HCT116 (cell line): ENCODE data around the gene BNC2. TPM values are rescaled to one million over a fixed set of nuclear protein-coding genes. Genes with fewer than 3 reads are reported as not detected.

Experiments
- ATAC-seq: fragments of 200-7000 bp; cut with Tn5 transposase; 2 replicates; pipeline ENCODE4 v1.9.1; 2020; ENCODE audit warnings: mild to moderate bottlenecking, moderate library complexity
- BruUV-seq: library from RNA; stranded (reverse); fragments of 400-500 nt; replicated peaks from 2 replicates; lab custom pipeline; 2021; lab: Mats Ljungman, UMichigan
- CTCF ChIA-PET: fragments of 300-600 bp; sonication (Branson Sonifier 250); formaldehyde crosslinking; loops from one replicate; lab custom pipeline; 2021; ENCODE audit warnings: antibody characterized with exemption; lab: Charles Lee
- POLR2A ChIA-PET: fragments of 300-600, 350-600 bp; sonication (Branson Sonifier 250); formaldehyde crosslinking; loops from one replicate; lab custom pipeline; 2021; ENCODE audit warnings: antibody characterized with exemption; lab: Charles Lee
- RAD21 ChIA-PET, 2 experiments: fragments of 300-600 bp; sonication (Branson Sonifier 250); formaldehyde crosslinking; loops; one replicate each; lab custom pipeline; 2023; ENCODE audit warnings: low total read pairs in 2 of 2; ENCODE audit not compliant: uncharacterized antibody in 2 of 2, unreplicated experiment in 2 of 2, low non-redundant PET in 1 of 2; lab: Charles Lee
- DNase-seq: peaks from one replicate; pipeline ENCODE4 v3.0.0-alpha.2; 2010; ENCODE audit warnings: low read depth, low spot score
- H2AFZ ChIP-seq: fragments of 200-600 bp; shearing (Covaris generic), sonication (generic); 2 replicates; pipeline ENCODE4 v1.6.1; 2017; ENCODE audit warnings: low read depth, mixed run types, mixed read lengths, antibody characterized with exemption, low read length; ENCODE audit not compliant: poor library complexity, severe bottlenecking
- H3K27ac ChIP-seq: 2 replicates; pipeline ENCODE4 v1.5.1; 2012; ENCODE audit warnings: low read depth, low read length
- H3K27me3 ChIP-seq: fragments of 200-600 bp; sonication (generic); 2 replicates; pipeline ENCODE4 v1.6.1; 2016; ENCODE audit warnings: mixed run types, low read length, mixed read lengths; ENCODE audit not compliant: insufficient read depth
- H3K36me3 ChIP-seq, 2 experiments: fragments of 200-500 bp in 1 of 2; fragments of 200-600 bp in 1 of 2; sonication (Bioruptor generic) in 1 of 2; sonication (generic) in 1 of 2; 2 replicates each; pipeline versions ENCODE4 v1.5.1 to v1.6.1; 2014 to 2016; ENCODE audit warnings: low read length in 2 of 2, inconsistent platforms in 1 of 2, mixed read lengths in 1 of 2, mixed run types in 1 of 2; ENCODE audit not compliant: insufficient read depth in 2 of 2, control insufficient read depth in 1 of 2
- H3K4me1 ChIP-seq, 2 experiments: fragments of 200-600 bp in 1 of 2; sonication (generic) in 1 of 2; 2 replicates each; pipeline versions ENCODE4 v1.5.1 to v1.6.1; 2012 to 2017; ENCODE audit warnings: low read length in 2 of 2, inconsistent platforms in 1 of 2, mild to moderate bottlenecking in 1 of 2, mixed read lengths in 1 of 2, mixed run types in 1 of 2, moderate library complexity in 1 of 2; ENCODE audit not compliant: insufficient read depth in 2 of 2, control insufficient read depth in 1 of 2
- H3K4me2 ChIP-seq: fragments of 200-600 bp; sonication (generic); 2 replicates; pipeline ENCODE4 v1.6.1; 2017; ENCODE audit warnings: mixed run types, low read length, mixed read lengths
- H3K4me3 ChIP-seq, 2 experiments: fragments of 200-600 bp in 1 of 2; sonication (generic) in 1 of 2; replicated peaks in 1 of 2; 2 replicates each; pipeline ENCODE4 v1.5.1; 2011 to 2016; ENCODE audit warnings: low read length in 2 of 2, control low read depth in 1 of 2, low read depth in 1 of 2, mild to moderate bottlenecking in 1 of 2, mixed read lengths in 1 of 2, mixed run types in 1 of 2
- H3K79me2 ChIP-seq: fragments of 200-600 bp; sonication (generic); 2 replicates; pipeline ENCODE4 v1.6.1; 2017; ENCODE audit warnings: mild to moderate bottlenecking, mixed run types, low read length, moderate library complexity, mixed read lengths; ENCODE audit not compliant: insufficient read depth
- H3K9ac ChIP-seq: fragments of 200-600 bp; sonication (generic); 2 replicates; pipeline ENCODE4 v1.6.1; 2016; ENCODE audit warnings: low read length, mixed read lengths
- H3K9me2 ChIP-seq: fragments of 200-600 bp; sonication (generic), shearing (Covaris generic); 2 replicates; pipeline ENCODE4 v1.6.1; 2017; ENCODE audit warnings: mixed run types, mild to moderate bottlenecking, moderate library complexity; ENCODE audit not compliant: insufficient read depth
- H3K9me3 ChIP-seq, 2 experiments: fragments of 200-500 bp in 1 of 2; fragments of 200-600 bp in 1 of 2; sonication (Bioruptor generic) in 1 of 2; sonication (generic) in 1 of 2; 2 replicates each; pipeline ENCODE4 v1.6.1; 2014 to 2017; ENCODE audit warnings: low read length in 2 of 2, mixed read lengths in 2 of 2, inconsistent platforms in 1 of 2, low read depth in 1 of 2, mild to moderate bottlenecking in 1 of 2, mixed run types in 1 of 2, moderate library complexity in 1 of 2; ENCODE audit not compliant: control insufficient read depth in 1 of 2, insufficient read depth in 1 of 2
- H4K20me1 ChIP-seq: fragments of 200-600 bp; sonication (generic), shearing (Covaris generic); 2 replicates; pipeline ENCODE4 v1.6.1; 2017; ENCODE audit warnings: mixed run types, mild to moderate bottlenecking, moderate library complexity; ENCODE audit not compliant: insufficient read depth
- CBX3 ChIP-seq: IDR thresholded peaks from 2 replicates; pipeline ENCODE4 v1.6.1; 2012; ENCODE audit warnings: low read depth
- CEBPB ChIP-seq: IDR thresholded peaks from 2 replicates; pipeline ENCODE4 v1.6.1; 2012; ENCODE audit warnings: low read depth
- CTCF ChIP-seq, 3 experiments: fragments of 200-600 bp in 1 of 3; sonication (generic) in 1 of 3; IDR thresholded peaks in 2 of 3; conservative IDR thresholded peaks in 1 of 3; 2 replicates each; pipeline ENCODE4 v1.5.1; 2012 to 2017; ENCODE audit warnings: low read depth in 2 of 3, low read length in 2 of 3, antibody characterized with exemption in 1 of 3, borderline replicate concordance in 1 of 3, control low read depth in 1 of 3, mild to moderate bottlenecking in 1 of 3, mixed read lengths in 1 of 3, mixed run types in 1 of 3, moderate library complexity in 1 of 3; ENCODE audit not compliant: insufficient read depth in 1 of 3
- EGR1 ChIP-seq: IDR thresholded peaks from 2 replicates; pipeline ENCODE4 v1.6.1; 2012; ENCODE audit warnings: low read depth
- EZH2 ChIP-seq: fragments of 200-600 bp; sonication (generic); IDR thresholded peaks from 2 replicates; pipeline ENCODE4 v1.6.1; 2017; ENCODE audit warnings: antibody characterized with exemption, mixed run types
- FOSL1 ChIP-seq: IDR thresholded peaks from 2 replicates; pipeline ENCODE4 v1.6.1; 2012; ENCODE audit warnings: low read depth
- JUND ChIP-seq: IDR thresholded peaks from 2 replicates; pipeline ENCODE4 v1.6.1; 2012
- MAX ChIP-seq: IDR thresholded peaks from 2 replicates; pipeline ENCODE4 v1.6.1; 2012
- POLR2A ChIP-seq: IDR thresholded peaks from 2 replicates; pipeline ENCODE4 v1.7.0; 2011; ENCODE audit warnings: borderline replicate concordance; ENCODE audit not compliant: insufficient read depth, insufficient read length; ENCODE audit errors: extremely low read depth
- POLR2AphosphoS5 ChIP-seq: IDR thresholded peaks from 2 replicates; pipeline ENCODE4 v1.6.1; 2011; ENCODE audit warnings: mild to moderate bottlenecking, low read depth, low read length, moderate library complexity
- RAD21 ChIP-seq: IDR thresholded peaks from 2 replicates; pipeline ENCODE4 v1.6.1; 2012; ENCODE audit warnings: low read depth, mild to moderate bottlenecking
- SIN3A ChIP-seq: IDR thresholded peaks from 2 replicates; pipeline ENCODE4 v1.6.1; 2012; ENCODE audit warnings: low read depth
- SRF ChIP-seq: IDR thresholded peaks from 2 replicates; pipeline ENCODE4 v1.6.1; 2012; ENCODE audit warnings: low read depth
- TCF7L2 ChIP-seq: IDR thresholded peaks from 2 replicates; pipeline ENCODE4 v1.7.0; 2011; ENCODE audit warnings: borderline replicate concordance, inconsistent platforms; ENCODE audit not compliant: insufficient read depth, insufficient read length; ENCODE audit errors: extremely low read depth
- YY1 ChIP-seq: IDR thresholded peaks from 2 replicates; pipeline ENCODE4 v1.6.1; 2011; ENCODE audit warnings: low read length, low read depth, moderate library complexity, mild to moderate bottlenecking; ENCODE audit not compliant: insufficient replicate concordance; ENCODE audit errors: extremely low read depth
- ZFX ChIP-seq: fragments of 450-650 bp; IDR thresholded peaks from 2 replicates; pipeline ENCODE4 v1.6.1; 2017
- intact Hi-C: fragments of 100-400 bp; cut with micrococcal nuclease; formaldehyde crosslinking; loops from 2 replicates; pipeline ENCODE4 v1.10.0; 2022
- total RNA-seq: library from RNA; stranded (reverse); gene quantifications from one replicate; pipeline ENCODE4 v1.2.1, GENCODE V29; 2021; ENCODE audit not compliant: unreplicated experiment
- TF ChIP-seq, protein P1 (sequence below): IDR thresholded peaks from 2 replicates; pipeline ENCODE4 v1.6.1; 2011; ENCODE audit warnings: mild to moderate bottlenecking, low read length, moderate library complexity; ENCODE audit not compliant: insufficient replicate concordance; ENCODE audit errors: extremely low read depth
- TF ChIP-seq, protein P2 (sequence below): IDR thresholded peaks from 2 replicates; pipeline ENCODE4 v1.6.1; 2012
- TF ChIP-seq, protein P3 (sequence below): IDR thresholded peaks from 2 replicates; pipeline ENCODE4 v1.6.1; 2012; ENCODE audit warnings: low read depth

Gene BNC2
- total RNA-seq, 1 experiment from 2014 or later: 0.37 TPM

- H2AFZ ChIP-seq: no peak overlapping the region
- no peak for DNase-seq
- POLR2A ChIA-PET: no interaction called here
- TF ChIP-seq YY1 (no peak), SRF (no peak), ZFX (no peak), JUND (no peak), POLR2AphosphoS5 (no peak), MAX (no peak), CTCF (IDR thresholded peaks at IDR 0.05 in 2 of 3, conservative IDR thresholded peaks at IDR 0.05 in 1 of 3; ENCODE audit: borderline replicate concordance in 1 of 3, insufficient read depth in 1 of 3, low read depth in 2 of 3, low read length in 2 of 3) (no peak), EGR1 (no peak), EZH2 (no peak), SIN3A (no peak), CEBPB (no peak), POLR2A (no peak), TCF7L2 (no peak), FOSL1 (no peak), RAD21 (no peak), CBX3 (no peak)
- TF ChIP-seq, protein P1, sequence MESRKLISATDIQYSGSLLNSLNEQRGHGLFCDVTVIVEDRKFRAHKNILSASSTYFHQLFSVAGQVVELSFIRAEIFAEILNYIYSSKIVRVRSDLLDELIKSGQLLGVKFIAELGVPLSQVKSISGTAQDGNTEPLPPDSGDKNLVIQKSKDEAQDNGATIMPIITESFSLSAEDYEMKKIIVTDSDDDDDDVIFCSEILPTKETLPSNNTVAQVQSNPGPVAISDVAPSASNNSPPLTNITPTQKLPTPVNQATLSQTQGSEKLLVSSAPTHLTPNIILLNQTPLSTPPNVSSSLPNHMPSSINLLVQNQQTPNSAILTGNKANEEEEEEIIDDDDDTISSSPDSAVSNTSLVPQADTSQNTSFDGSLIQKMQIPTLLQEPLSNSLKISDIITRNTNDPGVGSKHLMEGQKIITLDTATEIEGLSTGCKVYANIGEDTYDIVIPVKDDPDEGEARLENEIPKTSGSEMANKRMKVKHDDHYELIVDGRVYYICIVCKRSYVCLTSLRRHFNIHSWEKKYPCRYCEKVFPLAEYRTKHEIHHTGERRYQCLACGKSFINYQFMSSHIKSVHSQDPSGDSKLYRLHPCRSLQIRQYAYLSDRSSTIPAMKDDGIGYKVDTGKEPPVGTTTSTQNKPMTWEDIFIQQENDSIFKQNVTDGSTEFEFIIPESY: no peak
- TF ChIP-seq, protein P2, sequence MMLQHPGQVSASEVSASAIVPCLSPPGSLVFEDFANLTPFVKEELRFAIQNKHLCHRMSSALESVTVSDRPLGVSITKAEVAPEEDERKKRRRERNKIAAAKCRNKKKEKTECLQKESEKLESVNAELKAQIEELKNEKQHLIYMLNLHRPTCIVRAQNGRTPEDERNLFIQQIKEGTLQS: no peak
- TF ChIP-seq, protein P3, sequence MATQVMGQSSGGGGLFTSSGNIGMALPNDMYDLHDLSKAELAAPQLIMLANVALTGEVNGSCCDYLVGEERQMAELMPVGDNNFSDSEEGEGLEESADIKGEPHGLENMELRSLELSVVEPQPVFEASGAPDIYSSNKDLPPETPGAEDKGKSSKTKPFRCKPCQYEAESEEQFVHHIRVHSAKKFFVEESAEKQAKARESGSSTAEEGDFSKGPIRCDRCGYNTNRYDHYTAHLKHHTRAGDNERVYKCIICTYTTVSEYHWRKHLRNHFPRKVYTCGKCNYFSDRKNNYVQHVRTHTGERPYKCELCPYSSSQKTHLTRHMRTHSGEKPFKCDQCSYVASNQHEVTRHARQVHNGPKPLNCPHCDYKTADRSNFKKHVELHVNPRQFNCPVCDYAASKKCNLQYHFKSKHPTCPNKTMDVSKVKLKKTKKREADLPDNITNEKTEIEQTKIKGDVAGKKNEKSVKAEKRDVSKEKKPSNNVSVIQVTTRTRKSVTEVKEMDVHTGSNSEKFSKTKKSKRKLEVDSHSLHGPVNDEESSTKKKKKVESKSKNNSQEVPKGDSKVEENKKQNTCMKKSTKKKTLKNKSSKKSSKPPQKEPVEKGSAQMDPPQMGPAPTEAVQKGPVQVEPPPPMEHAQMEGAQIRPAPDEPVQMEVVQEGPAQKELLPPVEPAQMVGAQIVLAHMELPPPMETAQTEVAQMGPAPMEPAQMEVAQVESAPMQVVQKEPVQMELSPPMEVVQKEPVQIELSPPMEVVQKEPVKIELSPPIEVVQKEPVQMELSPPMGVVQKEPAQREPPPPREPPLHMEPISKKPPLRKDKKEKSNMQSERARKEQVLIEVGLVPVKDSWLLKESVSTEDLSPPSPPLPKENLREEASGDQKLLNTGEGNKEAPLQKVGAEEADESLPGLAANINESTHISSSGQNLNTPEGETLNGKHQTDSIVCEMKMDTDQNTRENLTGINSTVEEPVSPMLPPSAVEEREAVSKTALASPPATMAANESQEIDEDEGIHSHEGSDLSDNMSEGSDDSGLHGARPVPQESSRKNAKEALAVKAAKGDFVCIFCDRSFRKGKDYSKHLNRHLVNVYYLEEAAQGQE: no peak
- TF ChIP-seq, all 23 proteins: peak for 0
- Histone ChIP-seq H3K36me3 (no peaks in the 10 kb centered on the region), H3K4me2 (no peak overlapping the region), H3K9me2 (no peaks in the 10 kb centered on the region), H3K27ac (no peak overlapping the region), H3K4me1 (no peaks in the 10 kb centered on the region), H3K79me2 (no peaks in the 10 kb centered on the region), H3K9ac (no peak overlapping the region), H3K4me3 (no peak overlapping the region), H3K27me3 (no peaks in the 10 kb centered on the region), H3K9me3 (peaks cover 0 to 4% of the 10 kb centered on the region in 2 experiments; a peak in 1 of 4 replicates), H4K20me1 (no peaks in the 10 kb centered on the region)
- no peak for ATAC-seq
- no TSS peak for BruUV-seq
- intact Hi-C loops: no loop called here
- ChIA-PET RAD21 (no interaction called here), CTCF (no interaction called here)
These were observed 8.9 kb upstream of the BNC2 start for GRCh38 chr9:16879416-16879815.
